ENCODE measurements around the gene PDZD4.

Gene PDZD4

GRCh38 chrX:153774576-153775292 is 55.6 kb downstream of the PDZD4 start:
- no peaks in the 10 kb centered on the region for H3K9me3 ChIP-seq (ENCODE audit: insufficient read depth, low read depth, low read length)
- H3K9ac ChIP-seq (ENCODE audit: low read depth, low read length) = no peak overlapping the region
- no peaks in the 10 kb centered on the region for H3K27me3 ChIP-seq (ENCODE audit: insufficient read depth, low read length)
- no peak overlapping the region for H3K27ac ChIP-seq (ENCODE audit: low read depth, low read length)
- H3K36me3 ChIP-seq (ENCODE audit: insufficient read depth, low read length) = no peaks in the 10 kb centered on the region
- H3K4me1 ChIP-seq (ENCODE audit: insufficient read depth, low read length) = no peaks in the 10 kb centered on the region
- H3K4me3 ChIP-seq (ENCODE audit: low read length) = no peak overlapping the region
- WGBS = 95% methylated on average over 34 of the region's 37 CpGs

- H3K27ac ChIP-seq (ENCODE audit: low read depth, low read length) = no peak overlapping the region
- H3K4me1 ChIP-seq (ENCODE audit: insufficient read depth, low read length) = no peaks in the 10 kb centered on the region
- H3K36me3 ChIP-seq (ENCODE audit: insufficient read depth, low read length) = no peaks in the 10 kb centered on the region
- H3K9me3 ChIP-seq (ENCODE audit: insufficient read depth, low read depth, low read length) = no peaks in the 10 kb centered on the region
- no peaks in the 10 kb centered on the region for H3K27me3 ChIP-seq (ENCODE audit: insufficient read depth, low read length)
- 95% methylated on average over 48 of the region's 48 CpGs for WGBS
- no peak overlapping the region for H3K9ac ChIP-seq (ENCODE audit: low read depth, low read length)
- H3K4me3 ChIP-seq (ENCODE audit: low read length) = no peak overlapping the region
Measured at GRCh38 chrX:153773741-153774575, 56.4 kb downstream of the PDZD4 start.

- no peak overlapping the region for H3K27ac ChIP-seq (ENCODE audit: low read depth, low read length)
- H3K4me3 ChIP-seq (ENCODE audit: low read length) = no peak overlapping the region
- no peaks in the 10 kb centered on the region for H3K9me3 ChIP-seq (ENCODE audit: insufficient read depth, low read depth, low read length)
- H3K36me3 ChIP-seq (ENCODE audit: insufficient read depth, low read length) = no peaks in the 10 kb centered on the region
- H3K9ac ChIP-seq (ENCODE audit: low read depth, low read length) = no peak overlapping the region
- WGBS = 95% methylated on average over 23 of the region's 23 CpGs
- no peaks in the 10 kb centered on the region for H3K4me1 ChIP-seq (ENCODE audit: insufficient read depth, low read length)
- no peaks in the 10 kb centered on the region for H3K27me3 ChIP-seq (ENCODE audit: insufficient read depth, low read length)
Measured at GRCh38 chrX:153773218-153773611, 57.1 kb downstream of the PDZD4 start.

- Histone ChIP-seq H3K27ac (ENCODE audit: low read depth, low read length) (no peak overlapping the region), H3K27me3 (ENCODE audit: insufficient read depth, low read length) (no peaks in the 10 kb centered on the region), H3K36me3 (ENCODE audit: insufficient read depth, low read length) (no peaks in the 10 kb centered on the region), H3K9ac (ENCODE audit: low read depth, low read length) (no peak overlapping the region), H3K4me3 (ENCODE audit: low read length) (no peak overlapping the region), H3K9me3 (ENCODE audit: insufficient read depth, low read depth, low read length) (no peaks in the 10 kb centered on the region), H3K4me1 (ENCODE audit: insufficient read depth, low read length) (no peaks in the 10 kb centered on the region)
- WGBS = 88% methylated on average over 20 of the region's 21 CpGs
Measured at GRCh38 chrX:153772316-153773217, 57.8 kb downstream of the PDZD4 start.

GRCh38 chrX:153771415-153772315 is 58.7 kb downstream of the PDZD4 start:
- Histone ChIP-seq H3K9ac (ENCODE audit: low read depth, low read length) (no peak overlapping the region), H3K9me3 (ENCODE audit: insufficient read depth, low read depth, low read length) (no peaks in the 10 kb centered on the region), H3K36me3 (ENCODE audit: insufficient read depth, low read length) (no peaks in the 10 kb centered on the region), H3K4me3 (ENCODE audit: low read length) (no peak overlapping the region), H3K27ac (ENCODE audit: low read depth, low read length) (no peak overlapping the region), H3K4me1 (ENCODE audit: insufficient read depth, low read length) (no peaks in the 10 kb centered on the region), H3K27me3 (ENCODE audit: insufficient read depth, low read length) (no peaks in the 10 kb centered on the region)
- WGBS = 90% methylated on average over 37 of the region's 37 CpGs

GRCh38 chrX:153770601-153771414 is 59.5 kb downstream of the PDZD4 start:
- Histone ChIP-seq H3K27ac (ENCODE audit: low read depth, low read length) (no peak overlapping the region), H3K9me3 (ENCODE audit: insufficient read depth, low read depth, low read length) (no peaks in the 10 kb centered on the region), H3K27me3 (ENCODE audit: insufficient read depth, low read length) (no peaks in the 10 kb centered on the region), H3K4me3 (ENCODE audit: low read length) (no peak overlapping the region), H3K36me3 (ENCODE audit: insufficient read depth, low read length) (no peaks in the 10 kb centered on the region), H3K9ac (ENCODE audit: low read depth, low read length) (no peak overlapping the region), H3K4me1 (ENCODE audit: insufficient read depth, low read length) (peaks cover 4% of the 10 kb centered on the region; the same call in 1 of the 2 replicates)
- WGBS = 92% methylated on average over 18 of the region's 18 CpGs

- H3K36me3 ChIP-seq (ENCODE audit: insufficient read depth, low read length) = no peaks in the 10 kb centered on the region
- H3K4me1 ChIP-seq (ENCODE audit: insufficient read depth, low read length) = peaks cover 4% of the 10 kb centered on the region; the same call in 1 of the 2 replicates
- no peak overlapping the region for H3K9ac ChIP-seq (ENCODE audit: low read depth, low read length)
- no peak overlapping the region for H3K4me3 ChIP-seq (ENCODE audit: low read length)
- no peak overlapping the region for H3K27ac ChIP-seq (ENCODE audit: low read depth, low read length)
- H3K9me3 ChIP-seq (ENCODE audit: insufficient read depth, low read depth, low read length) = no peaks in the 10 kb centered on the region
- H3K27me3 ChIP-seq (ENCODE audit: insufficient read depth, low read length) = no peaks in the 10 kb centered on the region
- WGBS = 89% methylated on average over 25 of the region's 25 CpGs
Measured at GRCh38 chrX:153769865-153770600, 60.3 kb downstream of the PDZD4 start.

- Histone ChIP-seq H3K4me1 (ENCODE audit: insufficient read depth, low read length) (peaks cover 4% of the 10 kb centered on the region; the same call in 1 of the 2 replicates), H3K27me3 (ENCODE audit: insufficient read depth, low read length) (no peaks in the 10 kb centered on the region), H3K27ac (ENCODE audit: low read depth, low read length) (no peak overlapping the region), H3K36me3 (ENCODE audit: insufficient read depth, low read length) (no peaks in the 10 kb centered on the region), H3K9me3 (ENCODE audit: insufficient read depth, low read depth, low read length) (no peaks in the 10 kb centered on the region), H3K9ac (ENCODE audit: low read depth, low read length) (no peak overlapping the region), H3K4me3 (ENCODE audit: low read length) (no peak overlapping the region)
- WGBS = 94% methylated on average over 23 of the region's 23 CpGs
Measured at GRCh38 chrX:153769158-153769864, 61.0 kb downstream of the PDZD4 start.
